HEK293 (cell line): ENCODE data around the gene TMEM255A.

Experiments used
- CTCF ChIP-seq: fragments of 450-650 bp; formaldehyde crosslinking; IDR thresholded peaks from 2 replicates; pipeline ENCODE4 v1.5.1; 2016; ENCODE audit warnings: missing biosample characterization, missing genetic modification characterization
- HOXA7 ChIP-seq: sonication (generic); formaldehyde crosslinking; IDR thresholded peaks from 2 replicates; pipeline ENCODE4 v1.8.1; 2022; ENCODE audit warnings: missing genetic modification reagents, borderline replicate concordance
- HOXD13 ChIP-seq: sonication (generic); formaldehyde crosslinking; IDR thresholded peaks from 2 replicates; pipeline ENCODE4 v1.8.0; 2022; ENCODE audit warnings: missing genetic modification reagents, borderline replicate concordance
- KLF7 ChIP-seq: fragments of 450-650 bp; formaldehyde crosslinking; IDR thresholded peaks from 2 replicates; pipeline ENCODE4 v1.5.1; 2016; ENCODE audit warnings: missing biosample characterization, missing genetic modification characterization, borderline replicate concordance
- OSR2 ChIP-seq: fragments of 450-650 bp; formaldehyde crosslinking; IDR thresholded peaks from 2 replicates; pipeline ENCODE4 v1.5.1; 2016; ENCODE audit warnings: missing biosample characterization, missing genetic modification characterization
- PRDM1 ChIP-seq: fragments of 450-650 bp; formaldehyde crosslinking; IDR thresholded peaks from 2 replicates; pipeline ENCODE4; 2016; ENCODE audit warnings: missing biosample characterization, missing genetic modification characterization
- PRDM6 ChIP-seq: fragments of 450-650 bp; formaldehyde crosslinking; IDR thresholded peaks from 2 replicates; pipeline ENCODE4 v1.5.1; 2017; ENCODE audit warnings: missing biosample characterization, missing genetic modification characterization
- SALL2 ChIP-seq: fragments of 450-650 bp; formaldehyde crosslinking; IDR thresholded peaks from 2 replicates; pipeline ENCODE4 v1.5.0; 2017; ENCODE audit warnings: missing biosample characterization, mild to moderate bottlenecking, missing genetic modification characterization, borderline replicate concordance
- SCRT1 ChIP-seq: fragments of 450-650 bp; formaldehyde crosslinking; IDR thresholded peaks from 2 replicates; pipeline ENCODE4 v1.5.1; 2016; ENCODE audit warnings: missing biosample characterization, missing genetic modification characterization, borderline replicate concordance
- ZBTB1 ChIP-seq: fragments of 450-650 bp; formaldehyde crosslinking; IDR thresholded peaks from 2 replicates; pipeline ENCODE4 v1.5.1; 2016; ENCODE audit warnings: missing biosample characterization, missing genetic modification characterization
- ZBTB11 ChIP-seq: fragments of 450-650 bp; formaldehyde crosslinking; conservative IDR thresholded peaks from 2 replicates; pipeline ENCODE4 v1.5.1; 2016; ENCODE audit warnings: low read depth, missing biosample characterization, missing genetic modification characterization
- ZBTB20 ChIP-seq: fragments of 450-650 bp; formaldehyde crosslinking; IDR thresholded peaks from 2 replicates; pipeline ENCODE4 v1.5.1; 2016; ENCODE audit warnings: missing biosample characterization, missing genetic modification characterization
- ZNF19 ChIP-seq: fragments of 450-650 bp; formaldehyde crosslinking; IDR thresholded peaks from 2 replicates; pipeline ENCODE4; 2016; ENCODE audit warnings: missing biosample characterization, missing genetic modification characterization, low read depth
- ZNF24 ChIP-seq: fragments of 450-650 bp; formaldehyde crosslinking; IDR thresholded peaks from 2 replicates; pipeline ENCODE4 v1.5.1; 2016; ENCODE audit warnings: missing biosample characterization, missing genetic modification characterization
- ZNF362 ChIP-seq: fragments of 450-650 bp; formaldehyde crosslinking; IDR thresholded peaks from 2 replicates; pipeline ENCODE4 v1.5.1; 2016; ENCODE audit warnings: missing biosample characterization, missing genetic modification characterization
- ZNF366 ChIP-seq: fragments of 450-650 bp; formaldehyde crosslinking; conservative IDR thresholded peaks from 2 replicates; pipeline ENCODE4 v1.5.1; 2016; ENCODE audit warnings: missing biosample characterization, missing genetic modification characterization
- ZNF449 ChIP-seq: fragments of 450-650 bp; formaldehyde crosslinking; IDR thresholded peaks from 2 replicates; pipeline ENCODE4 v1.5.1; 2017; ENCODE audit warnings: missing biosample characterization, mild to moderate bottlenecking, missing genetic modification characterization, moderate library complexity
- ZNF510 ChIP-seq: fragments of 450-650 bp; formaldehyde crosslinking; IDR thresholded peaks from 2 replicates; pipeline ENCODE4 v1.5.1; 2018; ENCODE audit warnings: mild to moderate bottlenecking, missing genetic modification characterization, missing biosample characterization; ENCODE audit not compliant: insufficient replicate concordance
- ZNF513 ChIP-seq: fragments of 450-650 bp; IDR thresholded peaks from 2 replicates; pipeline ENCODE4 v1.5.1; 2018; ENCODE audit warnings: missing biosample characterization, missing genetic modification characterization
- ZNF521 ChIP-seq: fragments of 450-650 bp; formaldehyde crosslinking; IDR thresholded peaks from 2 replicates; pipeline ENCODE4 v1.5.1; 2017; ENCODE audit warnings: missing biosample characterization, mild to moderate bottlenecking, missing genetic modification characterization
- ZNF548 ChIP-seq: fragments of 450-650 bp; formaldehyde crosslinking; IDR thresholded peaks from 2 replicates; pipeline ENCODE4 v1.5.1; 2016; ENCODE audit warnings: missing biosample characterization, missing genetic modification characterization
- ZNF654 ChIP-seq: fragments of 450-650 bp; formaldehyde crosslinking; IDR thresholded peaks from 2 replicates; pipeline ENCODE4 v1.5.1; 2016; ENCODE audit warnings: low read depth, missing biosample characterization, missing genetic modification characterization
- ZNF658 ChIP-seq: fragments of 450-650 bp; formaldehyde crosslinking; IDR thresholded peaks from 2 replicates; pipeline ENCODE4; 2016; ENCODE audit warnings: missing biosample characterization, missing genetic modification characterization
- ZNF792 ChIP-seq: fragments of 450-650 bp; formaldehyde crosslinking; IDR thresholded peaks from 2 replicates; pipeline ENCODE4 v1.5.1; 2016; ENCODE audit warnings: missing biosample characterization, missing genetic modification characterization
- ZNF837 ChIP-seq: fragments of 450-650 bp; formaldehyde crosslinking; IDR thresholded peaks from 2 replicates; pipeline ENCODE4 v1.5.1; 2016; ENCODE audit warnings: missing biosample characterization, missing genetic modification characterization
- ZSCAN16 ChIP-seq: fragments of 450-650 bp; formaldehyde crosslinking; IDR thresholded peaks from 2 replicates; pipeline ENCODE4 v1.5.1; 2016; ENCODE audit warnings: missing biosample characterization, missing genetic modification characterization
- ZSCAN23 ChIP-seq: fragments of 450-650 bp; formaldehyde crosslinking; IDR thresholded peaks from 2 replicates; pipeline ENCODE4 v1.5.1; 2016; ENCODE audit warnings: missing biosample characterization, missing genetic modification characterization

TMEM255A gene

GRCh38 chrX:120244735-120245498, 66.3 kb downstream of the TMEM255A start (continued):
- peak; percentile 57; the same call in 1 of the 2 replicates for TF ChIP-seq ZNF513 (tag by site-specific recombination)
- 0 out of 2 replicates have a peak, but pooled peaks have one; percentile 62 for TF ChIP-seq KLF7
- 0 out of 2 replicates have a peak, but pooled peaks have one; percentile 13 for TF ChIP-seq ZNF654 (tag by site-specific recombination)
- no peak for TF ChIP-seq ZNF362
- TF ChIP-seq OSR2 (tag by site-specific recombination) = no peak
- peak; percentile 96 for TF ChIP-seq PRDM1 (tag by site-specific recombination)
- TF ChIP-seq ZSCAN23 (tag by site-specific recombination) = no peak; the same call in 1 of the 2 replicates
- TF ChIP-seq ZSCAN16 (tag by site-specific recombination) = no peak
- TF ChIP-seq ZNF510 (tag by site-specific recombination) = no peak
- peak; percentile 72 for TF ChIP-seq ZBTB20
- no peak; the same call in 1 of the 2 replicates for TF ChIP-seq CTCF (tag by site-specific recombination)
- TF ChIP-seq ZNF792 (tag by site-specific recombination) = no peak; the same call in 1 of the 2 replicates
- TF ChIP-seq SCRT1 (tag by site-specific recombination) = no peak
- no peak for TF ChIP-seq SALL2 (tag by site-specific recombination)
- no peak for TF ChIP-seq ZNF837 (tag by site-specific recombination)
- peak; percentile 9; the same call in 1 of the 2 replicates for TF ChIP-seq ZNF366
- TF ChIP-seq PRDM6 (tag by site-specific recombination) = peak; percentile 42; the same call in 1 of the 2 replicates
- TF ChIP-seq ZBTB11 (tag by site-specific recombination) = peak; percentile 99
- no peak for TF ChIP-seq ZNF548 (tag by site-specific recombination)
- peak; percentile 46; the same call in 1 of the 2 replicates for TF ChIP-seq ZNF449
- no peak for TF ChIP-seq HOXA7 (CRISPR knock-in tag)
- TF ChIP-seq ZBTB1 = no peak
- peak; percentile 82; the same call in 1 of the 2 replicates for TF ChIP-seq HOXD13 (CRISPR knock-in tag)
- TF ChIP-seq ZNF658 (tag by site-specific recombination) = no peak
- peak; percentile 69; the same call in 1 of the 2 replicates for TF ChIP-seq ZNF19
- no peak for TF ChIP-seq ZNF521 (tag by site-specific recombination)
- peak; percentile 76 for TF ChIP-seq ZNF24 (tag by site-specific recombination)
